IPS-NIHi11 (cell line): ENCODE measurements around the gene RAB10.
A peak's percentile ranks its signal among the peaks of the same experiment; 100 is the strongest.
"Not testable (repeated sequence)": the region's sequence is repeated elsewhere in the genome, so short reads cannot be mapped to it uniquely, and the experiment has no call there.

Experiments used
- DNase-seq: peaks from one replicate; pipeline ENCODE4 v3.0.0; 2012; ENCODE audit warnings: mixed read lengths, low spot score

The RAB10 gene

DNA sequence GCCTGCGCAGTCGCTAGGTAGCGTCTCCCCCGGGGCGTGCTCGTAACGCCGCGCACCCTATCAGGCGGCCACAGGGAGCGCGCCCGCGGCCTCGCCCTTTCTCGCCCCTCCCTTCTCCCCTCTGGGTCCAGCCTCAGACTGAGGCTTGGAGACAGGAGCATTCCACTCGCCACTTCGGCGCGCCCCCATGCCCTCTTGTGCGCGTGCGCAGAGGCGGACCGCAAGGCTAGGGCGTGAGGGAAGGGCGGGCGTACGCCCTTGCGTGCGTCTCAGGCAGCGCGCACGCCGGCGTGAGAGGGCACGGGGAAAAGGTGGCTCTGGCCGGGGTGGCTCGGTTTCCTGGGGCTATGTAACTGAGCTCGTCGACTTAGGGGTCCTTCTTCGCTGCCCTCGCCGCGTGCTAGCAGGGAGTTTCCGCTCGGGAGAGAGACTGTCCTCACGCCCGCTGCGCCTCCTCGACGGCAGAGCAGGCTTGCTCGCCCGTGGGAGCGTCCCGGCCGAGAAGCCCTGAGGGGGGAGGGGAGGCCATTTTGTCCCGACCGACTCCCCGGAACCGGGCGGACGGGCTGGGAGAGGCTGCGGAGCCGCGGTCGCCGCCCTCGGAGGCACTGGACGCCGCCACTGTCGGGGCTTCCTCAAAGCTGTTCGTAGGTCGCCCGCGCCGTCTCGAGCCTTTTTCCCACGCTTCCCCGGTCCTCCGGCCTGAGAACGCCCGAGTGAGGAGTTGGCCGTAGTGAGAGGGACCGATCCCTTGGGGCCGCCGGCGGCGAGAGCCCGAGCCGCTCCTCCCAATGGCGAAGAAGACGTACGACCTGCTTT is at the start of gene RAB10:
Gene RAB10 (plus strand): TSS at position 267 of the 819 bp plus-strand sequence. CDS start 525 bp downstream, at position 792.
- DNase-seq, result peak; percentile 96

DNA sequence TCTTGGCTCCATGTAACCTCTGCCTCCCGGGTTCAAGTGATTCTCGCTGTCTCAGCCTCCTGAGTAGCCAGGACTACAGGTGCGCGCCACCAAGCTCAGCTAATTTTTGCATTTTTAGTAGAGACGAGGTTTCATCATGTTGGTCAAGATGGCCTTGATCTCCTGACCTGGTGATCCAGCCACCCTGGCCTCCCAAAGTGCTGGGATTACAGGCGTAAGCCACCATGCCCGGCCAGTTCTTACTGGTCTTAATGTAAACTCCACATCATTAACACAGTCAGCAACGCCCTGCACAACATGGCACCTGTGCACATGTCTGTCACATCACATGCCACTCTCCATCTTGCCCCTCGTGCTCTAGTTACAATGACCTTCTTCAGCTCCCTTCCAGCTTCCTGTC is 45.8 kb upstream of the RAB10 start:
- no peak for DNase-seq

DNA sequence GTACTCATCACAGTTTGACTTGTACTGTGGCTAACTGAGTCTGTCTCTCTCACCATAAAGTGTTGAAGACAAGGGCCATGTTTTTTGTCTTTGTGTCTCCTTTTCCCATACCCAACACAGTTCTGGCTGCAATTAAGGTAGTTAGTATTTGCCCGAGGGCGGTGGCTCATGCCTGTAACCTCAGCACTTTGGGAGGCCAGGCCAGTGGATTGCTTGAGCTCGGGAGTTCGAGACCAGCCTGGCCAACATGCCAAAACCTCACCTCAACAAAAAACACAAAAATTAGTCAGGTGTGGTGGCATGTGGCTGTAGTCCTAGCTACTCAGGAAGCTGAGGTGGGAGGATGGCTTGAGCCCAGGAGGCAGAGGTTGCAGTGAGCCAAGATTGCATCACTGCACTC is 44.7 kb upstream of the RAB10 start:
- no peak for DNase-seq

DNA sequence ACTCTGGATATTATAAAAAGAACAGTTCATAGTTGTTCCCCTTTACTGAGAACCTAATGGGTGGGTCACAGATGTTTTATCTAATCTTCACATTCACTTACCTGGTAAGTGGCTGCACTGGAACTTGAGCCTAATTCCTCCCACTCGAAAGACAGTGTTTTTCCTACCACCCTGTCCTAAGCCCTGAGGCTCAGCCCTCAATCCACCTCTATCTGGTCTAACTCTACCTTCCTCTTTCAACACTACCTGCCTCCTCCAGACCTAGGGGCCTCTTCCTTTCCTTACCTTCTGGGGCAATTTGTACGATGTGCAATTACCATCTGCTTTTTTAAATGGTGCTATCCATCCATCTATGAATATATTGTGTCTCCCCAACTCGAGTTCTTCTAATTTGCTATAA is 41.9 kb upstream of the RAB10 start:
- DNase-seq, result no peak

DNA sequence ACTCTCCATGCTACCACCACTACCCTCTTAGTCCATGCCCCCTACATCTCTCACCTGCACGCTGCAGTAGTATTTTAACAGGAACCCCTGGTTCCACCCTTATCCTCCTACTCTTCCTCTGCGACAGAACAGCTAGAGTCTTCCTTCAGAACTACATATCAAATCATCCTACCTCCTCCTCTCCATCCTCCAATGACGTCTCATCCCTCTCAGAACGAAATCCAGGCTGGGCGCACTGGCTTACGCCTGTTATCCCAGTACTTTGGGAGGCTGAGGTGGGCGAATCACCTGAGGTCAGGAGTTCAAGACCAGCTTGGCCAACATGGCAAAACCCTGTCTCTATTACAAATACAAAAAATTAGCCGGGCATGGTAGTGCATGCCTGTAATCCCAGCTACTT is 41.3 kb upstream of the RAB10 start:
- no peak for DNase-seq

DNA sequence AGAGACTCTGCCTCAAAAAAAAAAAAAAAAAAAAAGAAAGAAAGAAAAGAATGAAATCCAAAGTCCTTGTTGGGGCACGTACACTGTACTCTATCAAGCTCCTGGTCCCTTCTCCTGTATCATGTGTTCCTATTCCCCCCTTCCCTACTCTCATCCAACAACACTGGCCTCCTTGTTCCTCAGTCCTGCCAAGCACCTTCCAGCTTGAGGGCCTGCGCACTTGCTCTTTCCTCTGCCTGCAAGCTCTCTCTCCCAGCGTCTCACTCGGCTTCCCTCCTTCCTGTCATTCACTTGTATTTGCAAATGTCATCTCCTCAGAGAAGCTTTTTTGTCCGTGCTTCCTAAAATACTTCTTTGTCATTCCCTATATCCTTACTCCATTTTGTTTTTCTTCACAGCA is 40.8 kb upstream of the RAB10 start:
- DNase-seq, result no peak

DNA sequence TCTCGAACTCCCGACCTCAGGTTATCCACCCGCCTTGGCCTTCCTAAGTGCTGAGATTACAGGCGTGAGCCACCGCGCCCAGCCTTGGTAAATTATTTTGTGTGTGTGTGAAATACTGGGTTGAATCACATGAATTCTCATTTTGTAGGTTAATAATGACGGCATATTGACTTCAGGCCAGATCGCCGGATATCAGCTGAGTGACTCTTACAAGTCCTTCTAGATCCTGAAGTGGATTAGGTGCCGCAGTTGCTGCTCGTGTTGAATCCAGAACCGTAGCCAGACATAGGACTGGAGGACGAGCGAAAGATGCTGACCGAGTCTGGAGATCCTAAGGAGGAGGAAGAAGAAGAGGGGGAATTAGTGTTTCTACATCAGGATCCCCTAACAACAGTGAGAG is 39.4 kb upstream of the RAB10 start:
- no peak for DNase-seq

DNA sequence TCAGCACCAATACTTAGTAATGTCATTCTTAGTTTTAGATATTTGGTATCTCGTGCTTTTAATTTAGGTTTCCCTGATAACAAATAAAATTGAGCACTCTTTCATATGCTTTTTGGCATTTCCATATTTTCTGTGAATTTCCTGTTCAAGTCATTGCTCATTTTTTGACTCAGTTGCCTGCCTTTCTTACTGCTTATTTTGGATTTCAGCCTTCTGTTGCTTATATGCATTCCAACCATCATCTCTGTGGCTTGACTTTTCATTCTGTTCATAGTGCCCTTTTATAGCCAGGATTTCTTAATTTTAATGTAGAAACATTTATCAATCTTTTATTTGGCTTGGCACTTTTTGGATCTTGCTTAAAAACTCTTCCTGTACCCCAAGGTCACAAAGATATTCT is 37.0 kb upstream of the RAB10 start:
- no peak for DNase-seq

DNA sequence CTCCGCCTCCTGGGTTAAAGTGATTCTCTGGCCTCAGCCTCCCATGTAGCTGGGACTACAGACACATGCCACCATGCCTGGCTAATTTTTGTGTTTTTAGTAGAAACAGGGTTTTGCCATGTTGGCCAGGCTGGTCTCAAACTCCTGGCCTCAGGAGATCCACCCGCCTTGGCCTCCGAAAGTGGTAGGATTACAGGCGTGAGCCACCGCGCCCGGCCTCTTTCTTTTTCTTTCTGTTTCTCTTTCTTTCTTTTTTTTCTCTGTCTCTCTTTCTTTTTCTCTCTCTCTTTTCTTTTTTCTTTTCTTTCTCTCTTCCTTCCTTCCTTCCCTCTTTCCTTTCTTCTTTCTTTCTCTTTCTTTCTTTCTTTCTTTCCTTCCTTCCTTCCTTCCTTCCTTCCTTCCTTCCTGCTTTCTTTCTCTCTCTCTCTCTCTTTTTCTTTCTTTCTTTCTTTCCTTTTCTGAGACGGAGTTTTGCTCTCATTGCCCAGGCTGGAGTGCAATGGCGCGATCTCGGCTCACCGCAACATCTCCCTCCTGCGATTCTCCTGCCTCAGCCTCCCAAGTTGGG is 35.0 kb upstream of the RAB10 start:
- DNase-seq, result not testable (repeated sequence)

DNA sequence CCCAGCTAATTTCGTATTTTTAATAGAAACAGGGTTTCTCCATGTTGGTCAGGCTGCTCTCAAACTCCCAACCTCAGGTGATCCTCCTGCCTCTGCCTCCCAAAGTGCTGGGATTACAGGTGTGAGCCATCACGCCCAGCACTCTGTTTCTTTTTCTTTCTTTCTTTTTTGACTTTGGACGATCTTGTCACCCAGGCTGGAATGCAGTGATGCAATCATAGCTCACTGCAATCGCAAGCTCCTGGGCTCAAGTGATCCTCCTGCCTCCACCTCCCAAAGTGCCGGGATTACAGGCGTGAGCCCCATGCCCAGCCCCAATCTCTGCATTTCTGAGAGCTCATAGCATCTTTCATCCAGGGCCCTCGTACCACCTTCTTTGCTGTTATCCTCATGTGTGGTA is 34.5 kb upstream of the RAB10 start:
- not testable (repeated sequence) for DNase-seq

DNA sequence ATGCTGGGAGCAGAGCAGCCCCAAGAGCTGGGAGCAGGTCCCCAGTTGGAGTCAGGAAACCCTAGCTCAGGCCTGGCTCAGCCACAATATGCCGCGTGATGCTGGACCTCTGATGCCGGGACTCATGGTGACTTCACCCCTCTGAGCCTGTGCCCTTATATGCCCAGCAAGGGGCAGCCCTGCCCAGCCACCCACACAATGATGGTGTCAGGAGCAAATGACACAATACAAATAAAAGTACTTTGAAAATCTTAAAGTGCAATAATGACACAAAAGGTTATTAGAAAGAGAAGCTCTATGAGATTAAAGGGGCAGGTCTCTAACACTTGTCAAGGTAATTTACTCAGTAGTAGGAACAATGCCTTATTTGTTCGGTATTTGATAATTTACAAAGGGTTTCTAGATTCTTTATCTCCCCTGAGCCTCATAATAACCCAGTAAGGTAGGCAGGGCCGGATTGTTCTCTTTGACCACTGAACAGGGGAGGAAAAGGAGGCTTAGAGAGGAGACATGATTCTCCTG is 33.3 kb upstream of the RAB10 start:
- DNase-seq, result no peak

DNA sequence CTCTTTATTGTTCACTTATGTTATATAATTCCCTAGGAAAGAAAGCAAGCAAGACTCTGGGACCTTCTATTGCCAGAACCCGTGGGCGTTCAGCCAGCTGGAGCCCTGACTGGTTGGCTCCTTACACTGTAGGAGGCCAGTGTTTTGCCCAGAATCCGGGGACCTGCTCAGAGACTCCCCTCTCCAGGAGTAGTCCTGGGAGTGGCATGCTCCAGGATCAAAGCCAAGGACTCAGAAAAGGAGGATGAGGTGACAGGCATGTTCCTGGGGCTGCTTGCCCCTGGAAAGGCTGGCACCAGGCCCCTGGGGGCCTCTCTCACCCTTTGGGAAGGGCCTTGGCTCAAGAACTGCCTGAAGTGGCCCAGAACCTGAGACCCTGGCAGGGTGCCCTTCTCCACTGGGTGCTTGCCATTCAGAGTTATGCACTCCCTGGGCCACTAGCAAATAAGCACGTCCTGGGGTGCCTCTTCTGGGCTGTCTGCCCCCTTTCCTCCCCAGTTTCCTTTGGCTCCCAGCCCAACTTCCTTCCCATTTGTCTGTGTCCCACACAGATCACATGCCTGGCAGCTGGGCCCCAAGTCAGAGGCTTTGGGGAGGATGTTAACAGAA is 32.0 kb upstream of the RAB10 start:
- peak; percentile 35 for DNase-seq

DNA sequence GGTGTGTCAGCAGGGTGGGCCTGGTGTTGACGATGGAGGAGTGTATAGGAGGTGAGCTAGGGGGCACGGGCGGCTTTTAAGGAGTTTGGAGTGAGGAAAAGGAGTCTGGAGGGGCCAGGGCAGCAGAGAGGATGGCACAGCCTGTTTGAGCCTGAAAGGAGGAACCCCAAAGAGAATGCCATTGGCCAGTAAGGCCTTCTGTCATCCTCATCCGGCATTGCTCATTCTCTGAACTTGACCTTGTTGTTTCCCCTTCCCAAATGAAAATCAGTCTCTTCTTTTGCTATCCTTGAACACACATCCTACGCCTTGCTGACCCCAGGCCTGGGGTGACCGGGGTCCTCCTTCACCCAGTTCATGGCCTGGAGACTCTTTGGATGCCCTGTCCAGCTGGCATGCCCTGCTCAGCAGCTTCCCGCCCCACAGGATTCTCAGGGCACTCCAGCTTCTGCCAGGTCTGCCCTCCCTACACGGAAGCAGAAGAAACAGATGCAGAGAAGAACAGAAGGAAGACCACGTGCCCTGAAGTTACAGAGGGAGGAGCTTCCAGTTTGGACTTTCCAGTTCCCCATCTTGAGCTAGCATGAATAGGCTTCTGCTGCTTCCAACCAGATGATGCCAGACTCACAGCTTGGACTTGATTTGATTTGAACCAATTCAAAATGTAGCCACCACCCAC is 31.1 kb upstream of the RAB10 start:
- no peak for DNase-seq

DNA sequence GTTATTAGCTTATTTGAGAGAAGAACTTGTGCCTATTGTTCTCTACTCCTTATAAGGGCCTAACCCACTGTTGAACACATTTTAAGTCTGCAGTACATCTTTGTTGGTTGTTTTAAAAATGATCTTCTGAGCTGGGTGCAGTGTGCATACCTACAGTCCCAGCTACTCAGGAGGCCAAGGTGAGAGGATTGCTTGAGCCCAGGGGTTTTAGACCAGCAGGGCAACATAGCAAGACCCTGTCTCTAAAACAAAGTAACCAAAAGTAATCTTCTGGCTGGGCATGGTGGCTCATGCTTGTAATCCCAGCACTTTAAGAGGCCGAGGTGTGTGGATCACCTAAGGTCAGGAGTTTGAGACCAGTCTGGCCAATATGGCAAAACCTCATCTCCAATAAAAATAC is 25.8 kb upstream of the RAB10 start:
- no peak for DNase-seq

DNA sequence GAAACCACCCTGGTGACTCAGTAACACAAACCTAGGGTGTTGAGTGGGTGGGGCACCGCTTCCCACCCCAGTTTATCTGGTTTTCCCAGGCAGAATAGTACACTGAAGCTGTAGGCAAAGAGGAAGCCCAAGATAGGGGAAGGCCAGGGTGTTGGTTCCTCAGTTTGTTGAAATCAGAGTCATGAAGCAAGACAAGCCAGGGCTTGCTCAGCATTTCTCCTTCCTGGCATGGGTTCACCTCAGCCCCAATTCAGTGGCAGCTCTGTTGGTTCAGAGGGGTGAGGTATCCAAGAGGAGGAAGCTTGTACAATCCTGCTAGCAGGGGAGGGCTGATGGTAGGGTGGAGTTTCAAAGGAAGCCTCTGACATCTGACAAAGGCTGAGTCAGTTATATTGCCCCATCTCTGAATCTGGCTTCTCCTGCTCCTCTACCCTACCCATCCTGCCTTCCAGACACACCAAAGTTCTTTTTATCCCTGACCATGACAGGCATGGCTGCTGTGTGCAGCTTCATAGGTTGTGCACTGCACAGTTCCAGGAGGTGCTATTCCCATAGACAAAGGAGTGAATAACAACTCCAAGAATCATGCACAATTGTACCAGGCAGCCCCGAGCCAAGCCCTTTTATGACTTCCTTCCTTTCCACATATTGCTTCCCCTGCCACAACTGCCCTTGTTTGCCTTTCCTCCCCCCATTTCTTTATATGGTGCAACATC is 24.9 kb upstream of the RAB10 start:
- no peak for DNase-seq

DNA sequence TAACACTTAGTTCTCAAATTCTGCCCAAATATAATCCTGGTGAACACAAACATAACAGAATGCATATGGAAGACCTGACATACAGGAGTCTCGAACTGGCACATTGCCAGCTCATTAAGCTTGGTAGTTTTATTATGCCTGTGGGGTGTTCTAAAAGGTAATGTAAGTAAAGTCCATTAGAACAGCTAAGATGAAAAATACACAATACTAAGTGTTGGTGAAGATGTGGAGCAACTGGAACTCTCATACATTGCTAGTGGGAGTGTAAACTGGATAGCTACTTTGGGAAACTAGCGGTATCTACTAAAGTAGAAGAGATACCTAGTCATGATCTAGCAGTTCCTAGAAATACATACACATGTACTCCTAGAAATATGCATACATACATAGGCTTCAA is 24.3 kb upstream of the RAB10 start:
- DNase-seq, result no peak

DNA sequence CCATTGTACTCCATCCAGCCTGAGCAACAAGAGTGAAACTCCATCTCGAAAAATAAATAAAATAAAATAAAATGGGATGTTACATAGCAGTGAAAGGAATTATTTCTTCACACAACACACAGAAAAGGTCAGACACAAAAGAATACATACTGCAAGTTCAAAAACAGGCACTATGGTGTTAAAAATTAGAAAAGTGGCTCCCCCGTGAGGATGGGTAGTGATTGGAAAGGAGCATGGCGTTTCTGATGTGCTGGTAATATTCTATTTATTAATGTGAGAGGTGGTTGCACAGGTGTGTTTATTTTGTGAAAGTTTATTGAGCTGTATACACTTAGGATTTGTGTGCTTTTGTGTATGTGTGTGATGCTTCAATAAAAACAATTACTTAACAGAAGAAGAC is 22.9 kb upstream of the RAB10 start:
- DNase-seq, result no peak

DNA sequence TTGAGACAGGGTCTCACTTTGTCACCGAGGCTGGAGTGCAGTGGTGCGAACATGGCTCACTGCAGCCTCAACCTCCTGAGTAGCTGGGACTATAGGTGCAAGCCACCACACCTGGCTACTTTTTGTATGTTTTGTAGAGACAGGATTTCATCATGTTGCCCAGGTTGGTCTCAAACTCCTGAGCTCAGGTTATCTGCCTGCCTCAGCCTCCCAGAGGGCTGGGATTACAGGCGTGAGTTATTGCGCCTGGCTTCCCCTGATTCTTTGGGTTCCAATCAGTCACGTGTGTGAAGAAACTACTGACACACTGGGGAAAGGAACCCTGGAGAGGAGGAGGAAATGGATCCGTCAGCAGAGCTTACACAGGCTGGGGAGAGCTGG is 22.3 kb upstream of the RAB10 start:
- no peak for DNase-seq

DNA sequence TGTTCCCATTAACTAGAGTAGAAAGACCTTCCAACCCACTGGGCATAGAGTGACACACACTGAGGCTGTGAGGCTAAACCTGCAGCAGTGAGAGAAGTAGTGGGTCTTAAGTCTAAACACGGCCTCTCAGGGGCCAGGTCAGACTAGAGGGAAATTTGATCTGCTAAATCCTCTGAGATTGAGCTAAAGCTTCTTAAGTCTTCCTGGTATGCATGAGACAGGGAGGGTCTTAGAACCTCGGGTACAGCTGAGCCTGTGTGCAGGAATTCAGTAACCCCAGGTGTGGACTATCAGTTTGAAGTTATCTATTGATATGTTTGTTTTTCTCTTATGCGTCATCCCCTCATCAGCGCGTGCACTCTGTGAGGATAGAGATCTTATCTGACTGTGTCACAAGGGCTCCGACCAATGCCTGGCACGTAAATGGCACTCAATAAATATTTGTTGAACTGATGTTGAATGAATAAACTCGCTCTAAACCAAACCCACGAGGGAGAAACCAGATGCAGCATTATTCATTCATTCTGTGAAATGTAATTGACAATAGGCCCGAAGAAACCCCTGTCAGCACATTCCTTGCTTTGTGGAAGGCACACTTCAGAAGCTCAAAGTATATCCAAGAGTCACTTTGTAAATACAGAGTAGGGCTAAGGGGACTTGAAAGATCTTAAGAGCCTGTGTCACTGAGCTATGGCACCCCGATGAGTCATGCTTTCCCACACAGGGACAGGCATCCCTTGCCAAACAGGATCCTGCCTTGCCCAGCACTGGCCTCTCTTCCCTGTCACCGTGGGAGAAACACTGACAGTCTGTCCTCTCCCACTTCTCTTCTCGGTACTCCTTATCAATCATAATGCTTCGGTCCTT is 21.7 kb upstream of the RAB10 start:
- peak; percentile 40 for DNase-seq

DNA sequence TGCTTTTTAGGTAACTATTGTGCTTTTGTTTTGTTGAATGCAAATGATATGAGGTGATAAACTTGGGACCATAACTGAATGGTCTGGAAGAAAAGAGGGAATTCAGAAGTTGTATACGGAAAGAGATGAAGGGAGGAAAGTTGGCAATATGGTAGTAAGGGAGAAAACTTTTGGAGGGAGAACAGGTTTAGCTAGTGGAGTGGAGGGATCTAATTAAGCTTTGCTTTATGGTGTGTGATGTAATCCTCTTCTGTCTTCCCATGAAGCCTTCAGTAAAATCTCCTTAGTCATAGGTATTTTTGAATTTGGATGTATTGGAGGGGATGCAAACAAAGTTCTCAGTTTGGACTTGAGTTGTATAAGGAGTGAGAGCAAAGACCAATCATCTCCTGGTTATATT is 20.2 kb upstream of the RAB10 start:
- DNase-seq, result no peak
